ENCODE results near the gene SLC5A6.
"Not testable (repeated sequence)": the region's sequence is repeated elsewhere in the genome, so short reads cannot be mapped to it uniquely, and the experiment has no call there.

The SLC5A6 gene

DNA sequence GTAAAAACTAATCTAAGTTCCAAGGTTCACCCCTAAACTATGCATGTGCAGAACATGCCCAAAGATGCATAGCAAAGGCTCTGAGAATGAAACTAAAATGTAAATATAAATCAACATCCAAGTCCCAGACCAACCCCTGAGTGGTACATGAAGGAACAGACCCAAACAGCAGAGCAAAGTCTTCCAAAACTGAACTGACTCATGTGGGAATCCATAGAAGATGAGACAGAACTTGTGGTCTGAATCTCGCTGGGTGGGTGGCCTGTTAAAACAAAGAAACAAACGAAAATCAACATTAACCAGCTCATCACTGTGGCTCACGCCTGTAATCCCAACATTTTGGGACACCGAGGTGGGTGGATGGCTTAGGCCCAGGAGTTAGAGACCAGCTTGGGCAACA, 29.7 kb downstream of the SLC5A6 start:
- H3K27ac ChIP-seq: no peak overlapping the region
- DNase-seq (ENCODE audit: low read depth, low spot score): no peak
- no peaks in the 10 kb centered on the region for H3K36me3 ChIP-seq (ENCODE audit: insufficient read depth, low read length)
- TF ChIP-seq FOXP2 (optimal IDR thresholded peaks at IDR 0.05; ENCODE audit: control extremely low read depth, extremely low read length, insufficient read depth): no peak
- no peak for TF ChIP-seq POLR2AphosphoS5 (IDR thresholded peaks at IDR 0.05; ENCODE audit: borderline replicate concordance, low read depth, low read length)
- no peak for TF ChIP-seq EZH2 (IDR thresholded peaks at IDR 0.05)
- H3K4me3 ChIP-seq: no peak overlapping the region
- H3K9ac ChIP-seq (ENCODE audit: insufficient read length): no peak overlapping the region
- H3K9me3 ChIP-seq (ENCODE audit: low read depth, low read length): no peaks in the 10 kb centered on the region

DNA sequence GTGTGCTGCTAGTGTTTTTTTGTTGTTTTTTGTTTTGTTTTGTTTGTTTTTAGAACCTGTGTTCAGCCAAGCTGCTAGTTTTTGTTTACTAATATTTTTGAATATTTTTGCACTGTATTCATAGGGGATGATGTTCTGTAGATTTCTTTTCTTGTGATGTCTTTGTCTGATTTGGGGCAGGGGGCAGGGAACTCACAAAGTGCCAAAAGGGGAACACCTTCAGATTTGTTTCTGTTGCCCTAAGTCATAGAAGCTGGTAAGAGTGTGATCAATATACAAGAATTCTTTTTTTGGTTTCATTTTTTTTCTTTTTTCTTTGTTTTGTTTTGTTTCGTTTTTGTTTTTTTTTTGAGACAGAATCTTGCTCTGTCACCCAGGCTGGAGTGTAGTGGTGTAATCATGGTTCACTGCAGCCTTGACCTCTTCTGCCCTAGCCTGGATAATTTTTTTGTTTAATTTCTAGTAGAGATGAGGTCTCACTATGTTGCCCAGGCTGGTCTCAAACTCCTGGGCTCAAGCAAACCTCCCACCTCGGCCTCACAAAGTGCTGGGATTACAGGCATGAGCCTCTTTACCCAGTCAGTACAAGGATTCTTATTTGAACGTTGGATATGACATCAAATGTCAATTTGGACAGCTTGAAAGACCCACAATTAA, 32.6 kb downstream of the SLC5A6 start:
- Histone ChIP-seq H3K36me3 (ENCODE audit: insufficient read depth, low read length) (no peaks in the 10 kb centered on the region), H3K27ac (no peak overlapping the region), H3K9me3 (ENCODE audit: low read depth, low read length) (no peaks in the 10 kb centered on the region), H3K4me3 (no peak overlapping the region), H3K9ac (ENCODE audit: insufficient read length) (no peak overlapping the region)
- no peak for DNase-seq (ENCODE audit: low read depth, low spot score)
- TF ChIP-seq FOXP2 (optimal IDR thresholded peaks at IDR 0.05; ENCODE audit: control extremely low read depth, extremely low read length, insufficient read depth): no peak
- TF ChIP-seq POLR2AphosphoS5 (IDR thresholded peaks at IDR 0.05; ENCODE audit: borderline replicate concordance, low read depth, low read length): no peak
- no peak for TF ChIP-seq EZH2 (IDR thresholded peaks at IDR 0.05)

DNA sequence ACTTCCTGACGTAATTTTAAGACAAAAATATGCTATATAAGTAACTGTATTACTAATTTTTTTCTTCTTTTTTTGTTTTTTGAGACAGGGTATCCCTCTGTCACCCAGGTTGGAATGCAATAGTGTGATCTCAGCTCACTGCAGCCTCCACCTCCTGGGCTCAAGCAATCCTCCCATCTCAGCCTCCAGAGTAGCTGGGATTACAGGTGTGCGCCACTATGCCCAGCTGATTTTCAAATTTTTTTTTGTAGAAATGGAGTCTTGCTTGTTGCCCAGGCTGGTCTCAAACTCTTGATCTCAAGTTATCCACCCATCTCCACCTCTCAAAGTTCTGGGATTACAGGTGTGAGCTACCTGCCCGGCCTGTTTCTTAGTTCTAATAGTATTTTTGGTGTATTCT, 33.6 kb downstream of the SLC5A6 start:
- no peak overlapping the region for H3K27ac ChIP-seq
- H3K4me3 ChIP-seq: no peak overlapping the region
- no peak overlapping the region for H3K9ac ChIP-seq (ENCODE audit: insufficient read length)
- H3K36me3 ChIP-seq (ENCODE audit: insufficient read depth, low read length): no peaks in the 10 kb centered on the region
- TF ChIP-seq EZH2 (IDR thresholded peaks at IDR 0.05) (no peak), POLR2AphosphoS5 (IDR thresholded peaks at IDR 0.05; ENCODE audit: borderline replicate concordance, low read depth, low read length) (no peak), FOXP2 (optimal IDR thresholded peaks at IDR 0.05; ENCODE audit: control extremely low read depth, extremely low read length, insufficient read depth) (no peak)
- DNase-seq (ENCODE audit: low read depth, low spot score): no peak
- H3K9me3 ChIP-seq (ENCODE audit: low read depth, low read length): no peaks in the 10 kb centered on the region

DNA sequence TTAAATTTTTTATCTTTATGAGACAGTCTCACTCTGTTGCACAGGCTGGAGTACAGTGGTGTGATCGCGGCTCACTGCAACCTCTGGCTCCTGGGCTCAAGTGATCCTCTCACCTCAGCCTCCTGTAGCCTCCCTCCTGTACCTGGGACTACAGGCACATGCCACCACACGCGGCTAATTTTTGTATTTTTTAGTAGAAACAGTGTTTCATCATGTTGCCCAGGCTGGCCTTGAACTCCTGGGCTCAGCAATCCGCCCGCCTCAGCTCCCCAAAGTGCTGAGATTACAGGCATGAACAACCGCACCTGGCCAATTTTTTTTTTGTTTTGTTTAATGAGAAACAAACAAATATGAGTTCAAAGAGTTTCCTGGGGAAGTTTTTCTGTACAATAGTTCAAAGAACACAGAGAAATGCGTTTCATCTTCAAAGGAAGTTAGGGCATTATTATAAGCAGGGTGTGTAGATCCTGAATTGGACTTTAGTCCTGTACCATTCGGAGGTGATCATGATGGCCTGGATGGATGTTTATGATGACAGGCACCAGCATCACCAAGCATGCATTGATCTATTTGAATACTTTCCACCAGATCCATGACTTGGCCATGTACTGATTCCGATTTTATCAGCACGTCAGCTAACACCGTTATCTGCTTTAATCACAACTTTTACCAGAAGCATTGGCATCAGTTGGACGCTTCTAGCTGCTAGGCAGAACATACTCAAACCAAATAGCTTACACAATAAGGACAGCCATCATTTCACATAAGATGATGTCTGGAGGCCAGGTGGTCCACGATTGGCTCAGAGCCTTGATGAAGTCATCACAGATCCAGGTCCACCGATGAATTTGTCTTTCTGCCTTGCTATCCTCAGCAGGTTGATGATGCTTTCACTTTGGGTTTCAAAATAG, 34.4 kb downstream of the SLC5A6 start:
- no peak for DNase-seq (ENCODE audit: low read depth, low spot score)
- no peak for TF ChIP-seq FOXP2 (optimal IDR thresholded peaks at IDR 0.05; ENCODE audit: control extremely low read depth, extremely low read length, insufficient read depth)
- TF ChIP-seq POLR2AphosphoS5 (IDR thresholded peaks at IDR 0.05; ENCODE audit: borderline replicate concordance, low read depth, low read length): no peak
- TF ChIP-seq EZH2 (IDR thresholded peaks at IDR 0.05): no peak
- Histone ChIP-seq H3K4me3 (no peak overlapping the region), H3K36me3 (ENCODE audit: insufficient read depth, low read length) (no peaks in the 10 kb centered on the region), H3K9ac (ENCODE audit: insufficient read length) (no peak overlapping the region), H3K9me3 (ENCODE audit: low read depth, low read length) (no peaks in the 10 kb centered on the region), H3K27ac (no peak overlapping the region)

GRCh38 chr2:27175781-27176180, 36.3 kb downstream of the SLC5A6 start:
- H3K9me3 ChIP-seq (ENCODE audit: low read depth, low read length); DNase-seq (ENCODE audit: low read depth, low spot score); H3K4me3 ChIP-seq; H3K27ac ChIP-seq; H3K9ac ChIP-seq (ENCODE audit: insufficient read length); H3K36me3 ChIP-seq (ENCODE audit: insufficient read depth, low read length): not testable (repeated sequence)

DNA sequence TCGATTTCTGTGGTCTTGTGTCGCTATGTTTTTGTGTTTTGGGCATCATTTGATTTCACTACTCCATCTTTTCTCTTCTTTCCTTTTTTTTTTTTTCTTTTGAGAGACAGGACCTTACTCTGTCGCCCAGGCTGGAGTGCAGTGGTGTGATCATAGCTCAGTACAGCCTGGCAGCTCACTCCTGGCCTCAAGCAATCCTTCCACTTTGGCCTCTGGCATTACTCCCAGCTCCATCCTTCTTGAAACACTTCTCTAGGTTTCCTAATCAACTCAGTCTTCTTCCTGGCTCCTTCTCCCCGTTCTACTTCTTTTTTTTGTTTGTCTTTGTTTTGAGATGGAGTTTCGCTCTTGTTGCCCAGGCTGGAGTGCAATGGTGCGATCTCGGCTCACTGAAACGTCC, 36.7 kb downstream of the SLC5A6 start:
- no peak overlapping the region for H3K9ac ChIP-seq (ENCODE audit: insufficient read length)
- no peak overlapping the region for H3K4me3 ChIP-seq
- no peak for TF ChIP-seq EZH2 (IDR thresholded peaks at IDR 0.05)
- TF ChIP-seq POLR2AphosphoS5 (IDR thresholded peaks at IDR 0.05; ENCODE audit: borderline replicate concordance, low read depth, low read length): no peak
- no peak for TF ChIP-seq FOXP2 (optimal IDR thresholded peaks at IDR 0.05; ENCODE audit: control extremely low read depth, extremely low read length, insufficient read depth)
- DNase-seq (ENCODE audit: low read depth, low spot score): no peak
- H3K27ac ChIP-seq: no peak overlapping the region
- no peaks in the 10 kb centered on the region for H3K9me3 ChIP-seq (ENCODE audit: low read depth, low read length)
- no peaks in the 10 kb centered on the region for H3K36me3 ChIP-seq (ENCODE audit: insufficient read depth, low read length)

DNA sequence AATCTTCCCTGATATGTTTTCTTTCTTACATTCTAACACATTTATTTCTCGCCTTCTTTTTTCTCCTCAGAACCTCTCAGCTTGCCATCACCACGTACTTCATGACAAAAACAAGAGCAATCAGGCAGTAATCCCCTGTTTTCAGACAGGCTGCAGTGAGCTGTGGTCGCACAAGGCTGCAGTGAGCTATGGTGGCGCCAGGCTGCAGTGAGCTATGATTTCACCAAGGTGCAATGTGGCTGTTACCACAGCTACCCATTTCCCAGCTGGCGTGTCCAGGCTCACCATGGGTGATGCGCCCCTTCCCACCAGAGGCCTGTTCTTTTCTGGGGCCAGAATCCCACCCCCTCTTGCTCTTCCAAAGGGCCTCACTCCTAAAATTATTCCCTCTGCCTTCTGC, 37.4 kb downstream of the SLC5A6 start:
- Histone ChIP-seq H3K9ac (ENCODE audit: insufficient read length) (no peak overlapping the region), H3K36me3 (ENCODE audit: insufficient read depth, low read length) (no peaks in the 10 kb centered on the region), H3K4me3 (no peak overlapping the region), H3K9me3 (ENCODE audit: low read depth, low read length) (no peaks in the 10 kb centered on the region), H3K27ac (no peak overlapping the region)
- no peak for DNase-seq (ENCODE audit: low read depth, low spot score)
- no peak for TF ChIP-seq POLR2AphosphoS5 (IDR thresholded peaks at IDR 0.05; ENCODE audit: borderline replicate concordance, low read depth, low read length)
- TF ChIP-seq EZH2 (IDR thresholded peaks at IDR 0.05): no peak
- TF ChIP-seq FOXP2 (optimal IDR thresholded peaks at IDR 0.05; ENCODE audit: control extremely low read depth, extremely low read length, insufficient read depth): no peak

- no peak for TF ChIP-seq FOXP2 (optimal IDR thresholded peaks at IDR 0.05; ENCODE audit: control extremely low read depth, extremely low read length, insufficient read depth)
- no peak for TF ChIP-seq EZH2 (IDR thresholded peaks at IDR 0.05)
- no peak for TF ChIP-seq POLR2AphosphoS5 (IDR thresholded peaks at IDR 0.05; ENCODE audit: borderline replicate concordance, low read depth, low read length)
- Histone ChIP-seq H3K27ac (no peak overlapping the region), H3K9me3 (ENCODE audit: low read depth, low read length) (no peaks in the 10 kb centered on the region), H3K9ac (ENCODE audit: insufficient read length) (no peak overlapping the region), H3K4me3 (no peak overlapping the region), H3K36me3 (ENCODE audit: insufficient read depth, low read length) (no peaks in the 10 kb centered on the region)
- DNase-seq (ENCODE audit: low read depth, low spot score): no peak
Observed at GRCh38 chr2:27171351-27171848, 40.7 kb downstream of the SLC5A6 start.

Data from SK-N-MC (cell line).